HG03439 (cell line): ENCODE data around the gene C10orf88.
"Not testable (repeated sequence)": the region's sequence is repeated elsewhere in the genome, so short reads cannot be mapped to it uniquely, and the experiment has no call there.

Source experiments
- ATAC-seq: cut with Tn5 transposase; IDR thresholded peaks from one replicate; pipeline ENCODE4 v1.9.1; 2021; ENCODE audit warnings: mild to moderate bottlenecking, moderate library complexity; ENCODE audit not compliant: unreplicated experiment

The C10orf88 gene

DNA sequence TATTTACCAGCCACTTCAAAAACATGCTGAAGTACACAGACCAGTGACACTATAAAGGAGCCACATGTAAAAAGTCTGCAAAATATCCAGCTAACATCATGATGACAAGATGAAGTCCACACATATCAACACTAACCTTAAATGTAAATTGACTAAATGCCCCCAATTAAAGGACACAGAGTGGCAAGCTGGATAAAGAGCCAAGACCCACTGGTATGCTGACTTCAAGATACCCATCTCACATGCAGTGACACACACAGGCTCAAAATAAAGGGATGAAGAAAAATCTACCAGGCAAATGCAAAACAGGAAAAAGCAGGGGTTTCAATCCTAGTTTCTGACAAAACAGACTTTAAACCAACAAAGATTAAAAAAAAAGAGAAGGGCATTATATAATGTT lies 12.9 kb upstream of the C10orf88 start:
- ATAC-seq, result no peak

GRCh38 chr10:122962405-122962804 lies 8.4 kb upstream of the C10orf88 start:
- no peak for ATAC-seq

DNA sequence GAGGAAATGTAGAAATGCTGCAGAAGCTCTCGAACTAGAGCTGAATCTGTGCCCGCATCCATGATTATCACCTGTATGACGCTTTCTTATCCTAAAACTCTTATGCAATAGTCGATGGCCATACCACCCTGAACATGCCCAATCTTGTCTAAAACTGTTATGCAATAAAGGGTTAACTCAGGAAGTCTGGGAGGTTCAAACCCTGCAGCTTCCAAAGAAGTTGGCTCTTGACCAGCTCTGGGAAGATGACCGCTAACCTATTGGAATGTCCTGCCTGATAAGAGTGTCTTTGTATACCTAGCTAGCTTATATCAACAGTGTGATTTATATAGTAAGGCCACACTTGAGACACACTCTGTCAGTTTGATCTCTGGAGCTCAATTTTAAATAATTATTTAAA lies 3.4 kb upstream of the C10orf88 start:
- no peak for ATAC-seq

DNA sequence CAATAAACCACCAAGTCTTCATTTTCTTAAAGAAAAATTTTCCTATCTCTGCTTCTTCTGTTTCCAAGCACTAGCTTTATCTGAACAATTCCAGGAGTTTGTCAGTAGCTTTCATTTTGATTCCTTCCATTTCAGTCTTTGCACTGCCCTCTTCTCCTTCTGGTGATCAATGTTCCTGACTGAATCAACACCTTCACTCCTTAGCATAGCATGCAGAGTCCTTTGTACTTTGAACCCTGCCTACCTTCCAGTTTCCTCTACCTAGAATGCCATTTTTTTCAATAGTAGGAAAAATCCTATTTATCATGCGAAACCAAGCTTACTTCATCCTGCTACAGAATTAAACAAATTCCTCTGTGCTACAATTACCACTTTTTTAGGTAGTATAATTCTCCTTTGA lies 1.9 kb upstream of the C10orf88 start:
- no peak for ATAC-seq

DNA sequence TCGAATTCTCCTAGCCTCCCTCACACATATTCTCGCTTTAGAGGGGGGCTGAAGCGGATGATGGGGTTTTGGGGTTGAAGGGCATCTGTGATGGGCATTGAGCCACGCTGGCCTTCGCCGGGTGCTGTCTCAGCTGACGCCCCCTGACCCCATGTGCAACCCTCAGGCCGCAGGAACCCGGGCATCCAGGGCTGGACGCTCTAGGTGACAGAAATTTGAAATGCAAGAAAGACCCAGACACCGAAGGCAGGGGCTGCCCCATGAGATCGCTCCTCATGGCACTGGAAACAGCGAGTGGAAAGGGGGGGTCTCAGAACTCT lies 664 bp upstream of the C10orf88 start:
- ATAC-seq, result no peak

GRCh38 chr10:122949296-122949695 lies 4.7 kb downstream of the C10orf88 start:
- ATAC-seq, result no peak

GRCh38 chr10:122939856-122940543 lies 14.0 kb downstream of the C10orf88 start:
- no peak for ATAC-seq

- no peak for ATAC-seq
Measured at GRCh38 chr10:122939133-122939855, 14.7 kb downstream of the C10orf88 start.

GRCh38 chr10:122931088-122931906 lies 22.7 kb downstream of the C10orf88 start:
- ATAC-seq, result no peak

- no peak for ATAC-seq
Measured at GRCh38 chr10:122930140-122930539, 23.9 kb downstream of the C10orf88 start.

DNA sequence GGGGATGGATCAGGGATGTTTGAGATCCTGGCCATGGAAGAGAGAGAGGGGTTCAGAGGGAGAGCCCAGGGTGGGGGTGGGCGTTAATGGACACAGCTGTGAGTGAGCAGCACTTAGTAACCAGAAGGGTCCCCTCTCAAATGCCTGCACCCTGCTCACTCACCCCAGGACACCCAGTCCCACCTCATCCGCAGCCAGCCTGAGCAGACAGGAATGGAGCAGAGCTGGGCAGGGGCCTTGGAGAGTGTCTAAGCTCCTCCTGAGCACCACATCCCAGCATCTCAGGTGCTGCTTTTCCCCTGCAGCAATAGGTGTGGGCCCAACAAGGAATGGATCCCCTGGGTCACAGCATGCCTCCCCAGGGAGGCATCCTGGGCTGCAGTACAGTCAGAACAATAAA lies 38.3 kb downstream of the C10orf88 start:
- no peak for ATAC-seq

- ATAC-seq, result no peak
Measured at GRCh38 chr10:122911889-122912484, 42.0 kb downstream of the C10orf88 start.

DNA sequence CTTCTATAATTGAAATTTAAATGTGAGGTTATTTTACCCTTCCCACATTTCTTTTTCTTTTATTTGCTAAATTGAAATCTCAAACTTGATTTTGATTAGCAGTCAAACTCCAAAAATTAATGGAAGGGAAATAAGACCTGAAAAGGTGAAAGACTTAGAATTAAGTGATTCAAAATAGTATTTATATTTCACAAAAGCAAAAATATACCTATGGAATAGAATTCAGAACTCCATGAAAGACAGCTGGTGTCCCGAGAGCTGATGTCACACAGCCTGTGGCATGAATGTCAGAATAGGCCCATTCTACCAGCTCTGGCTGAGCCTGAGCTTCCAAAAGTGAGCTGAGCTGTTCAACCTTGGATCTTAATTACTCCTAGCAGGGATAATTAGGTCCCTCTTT lies 43.7 kb downstream of the C10orf88 start, which contains the start of gene FAM24A:
Gene FAM24A, plus strand, starts transcription at position 301 of the 400 bp plus-strand sequence. CDS start 1,025 bp downstream, outside the sequence.
- ATAC-seq, result no peak

GRCh38 chr10:122903861-122904260 lies 50.2 kb downstream of the C10orf88 start:
- not testable (repeated sequence) for ATAC-seq

DNA sequence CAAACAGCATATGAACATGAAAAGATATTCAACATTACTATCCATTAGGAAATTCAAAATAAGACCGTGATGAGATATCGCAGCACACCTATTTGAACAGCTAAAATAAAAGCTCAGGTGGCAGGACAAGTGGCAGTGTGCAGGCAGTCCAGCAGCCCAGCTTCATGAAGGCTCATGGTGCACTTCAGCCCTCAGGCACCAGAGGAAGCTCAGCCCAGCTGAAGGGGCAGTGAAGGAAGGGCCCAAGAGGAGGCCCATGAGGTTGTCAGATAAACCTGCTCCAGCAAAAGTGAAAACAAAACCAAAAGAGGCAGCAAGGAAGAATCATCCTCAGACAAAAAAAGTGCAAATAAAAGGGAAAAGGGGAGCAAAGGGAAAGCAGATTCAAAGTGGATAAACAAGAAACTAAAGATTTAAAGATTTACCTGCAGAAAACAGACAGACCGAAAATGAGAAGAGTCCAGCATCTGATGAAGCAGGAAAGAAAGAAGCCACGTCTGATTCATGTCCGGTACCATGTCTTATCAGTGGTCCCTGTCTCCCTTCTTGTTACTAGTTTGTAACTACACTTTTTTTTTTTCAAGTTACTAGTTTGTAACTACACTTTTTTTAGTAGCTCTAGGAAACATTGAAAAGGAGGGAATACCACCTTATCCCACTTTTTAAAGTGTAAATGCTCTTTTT lies 59.6 kb downstream of the C10orf88 start:
- no peak for ATAC-seq

- ATAC-seq, result no peak
Measured at GRCh38 chr10:122884166-122884565, 69.9 kb downstream of the C10orf88 start.

DNA sequence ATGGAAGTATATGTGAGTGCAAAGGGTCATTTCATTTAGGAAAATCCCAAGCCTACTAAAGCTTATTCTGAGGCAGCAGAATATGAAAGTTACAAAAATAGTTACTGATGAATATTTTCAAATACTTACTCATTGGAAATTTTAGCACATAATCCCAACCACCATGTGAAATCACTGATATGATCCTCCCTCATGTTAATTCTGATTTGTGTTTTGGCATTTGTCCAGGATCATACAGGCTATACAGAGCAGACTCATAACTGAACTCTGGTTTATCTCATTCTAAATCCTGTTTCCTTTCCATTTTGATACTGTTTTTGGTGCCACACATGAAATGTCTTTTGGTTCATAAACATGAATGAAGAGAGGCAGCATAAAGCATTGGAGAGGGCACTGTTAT lies 71.3 kb downstream of the C10orf88 start:
- ATAC-seq, result no peak
